HCT116 (cell line): Measurements from ENCODE around the gene TTC6.

Source experiments
- CEBPB ChIP-seq: IDR thresholded peaks from 2 replicates; pipeline ENCODE4 v1.6.1; 2012; ENCODE audit warnings: low read depth
- CTCF ChIP-seq, 3 experiments: fragments of 200-600 bp in 1 of 3; sonication (generic) in 1 of 3; IDR thresholded peaks in 2 of 3; conservative IDR thresholded peaks in 1 of 3; 2 replicates each; pipeline ENCODE4 v1.5.1; 2012 to 2017; ENCODE audit warnings: low read depth in 2 of 3, low read length in 2 of 3, antibody characterized with exemption in 1 of 3, borderline replicate concordance in 1 of 3, control low read depth in 1 of 3, mild to moderate bottlenecking in 1 of 3, mixed read lengths in 1 of 3, mixed run types in 1 of 3, moderate library complexity in 1 of 3; ENCODE audit not compliant: insufficient read depth in 1 of 3
- EZH2 ChIP-seq: fragments of 200-600 bp; sonication (generic); IDR thresholded peaks from 2 replicates; pipeline ENCODE4 v1.6.1; 2017; ENCODE audit warnings: antibody characterized with exemption, mixed run types
- EZH2phosphoT487 ChIP-seq: fragments of 200-600 bp; IDR thresholded peaks from 2 replicates; pipeline ENCODE4 v1.6.1; 2018; ENCODE audit warnings: antibody characterized with exemption, borderline replicate concordance
- JUND ChIP-seq: IDR thresholded peaks from 2 replicates; pipeline ENCODE4 v1.6.1; 2012
- POLR2A ChIP-seq: IDR thresholded peaks from 2 replicates; pipeline ENCODE4 v1.7.0; 2011; ENCODE audit warnings: borderline replicate concordance; ENCODE audit not compliant: insufficient read depth, insufficient read length; ENCODE audit errors: extremely low read depth
- POLR2AphosphoS5 ChIP-seq: IDR thresholded peaks from 2 replicates; pipeline ENCODE4 v1.6.1; 2011; ENCODE audit warnings: mild to moderate bottlenecking, low read depth, low read length, moderate library complexity
- RAD21 ChIP-seq: IDR thresholded peaks from 2 replicates; pipeline ENCODE4 v1.6.1; 2012; ENCODE audit warnings: low read depth, mild to moderate bottlenecking
- SIN3A ChIP-seq: IDR thresholded peaks from 2 replicates; pipeline ENCODE4 v1.6.1; 2012; ENCODE audit warnings: low read depth
- SRF ChIP-seq: IDR thresholded peaks from 2 replicates; pipeline ENCODE4 v1.6.1; 2012; ENCODE audit warnings: low read depth
- ZFX ChIP-seq: fragments of 450-650 bp; IDR thresholded peaks from 2 replicates; pipeline ENCODE4 v1.6.1; 2017
- ZNF274 ChIP-seq: fragments of 200-500 bp; sonication (Bioruptor generic); IDR thresholded peaks from 2 replicates; pipeline ENCODE4 v1.6.1; 2014; ENCODE audit warnings: mild to moderate bottlenecking, low read depth, low read length, inconsistent platforms
- TF ChIP-seq, protein P1 (sequence below): IDR thresholded peaks from 2 replicates; pipeline ENCODE4 v1.6.1; 2012
- TF ChIP-seq, protein P2 (sequence below): IDR thresholded peaks from 2 replicates; pipeline ENCODE4 v1.6.1; 2012; ENCODE audit warnings: low read depth

DNA sequence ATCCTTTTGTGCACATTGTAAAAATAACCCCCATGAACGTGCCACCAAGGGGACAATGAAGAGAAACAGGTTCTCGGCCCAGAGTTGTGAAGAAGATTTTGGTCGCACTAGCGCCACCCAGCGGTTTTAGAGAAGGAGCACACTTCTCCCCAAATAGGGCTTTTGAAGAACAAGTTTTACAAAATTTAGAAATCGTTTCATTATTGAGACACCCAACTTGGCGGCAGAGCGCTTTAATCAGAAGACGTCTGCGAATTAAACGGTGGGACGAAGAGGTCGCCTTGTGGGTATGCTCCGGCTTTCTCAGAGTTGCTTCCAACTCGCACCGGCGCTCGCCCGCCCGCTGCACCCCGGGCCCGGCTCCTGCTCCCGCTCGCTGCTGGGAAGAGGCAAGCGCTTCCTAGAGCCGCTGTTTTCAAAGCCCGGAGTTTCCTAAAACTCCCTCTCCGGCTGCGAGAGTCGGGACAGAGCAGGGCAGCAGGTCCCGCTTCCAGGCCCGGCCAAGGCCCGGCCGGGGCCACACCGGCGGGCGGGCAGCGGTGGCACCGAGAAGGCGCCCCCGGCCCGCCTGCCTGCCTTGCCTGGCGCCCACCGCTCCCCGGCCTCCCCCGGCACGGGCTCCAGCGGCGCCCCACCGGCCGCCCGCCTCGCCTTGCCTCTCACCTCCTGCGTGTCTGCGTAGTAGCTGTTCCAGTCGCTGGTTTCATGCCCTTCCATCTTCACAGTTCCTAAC, 1.0 kb upstream of the TTC6 start:
- TF ChIP-seq ZNF274, result no peak
- TF ChIP-seq POLR2AphosphoS5, result no peak
- TF ChIP-seq CEBPB, result no peak
- peak; percentile 56 to 91 (median 80) for TF ChIP-seq CTCF (IDR thresholded peaks at IDR 0.05 in 2 of 3, conservative IDR thresholded peaks at IDR 0.05 in 1 of 3; ENCODE audit: borderline replicate concordance in 1 of 3, insufficient read depth in 1 of 3, low read depth in 2 of 3, low read length in 2 of 3)
- TF ChIP-seq EZH2phosphoT487, result no peak
- TF ChIP-seq EZH2, result no peak
- TF ChIP-seq, protein P1, sequence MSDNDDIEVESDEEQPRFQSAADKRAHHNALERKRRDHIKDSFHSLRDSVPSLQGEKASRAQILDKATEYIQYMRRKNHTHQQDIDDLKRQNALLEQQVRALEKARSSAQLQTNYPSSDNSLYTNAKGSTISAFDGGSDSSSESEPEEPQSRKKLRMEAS, result no peak
- peak; percentile 65 for TF ChIP-seq RAD21
- TF ChIP-seq SRF, result no peak
- no peak for TF ChIP-seq POLR2A
- TF ChIP-seq JUND, result no peak
- no peak for TF ChIP-seq SIN3A
- TF ChIP-seq ZFX, result peak; percentile 50; the same call in 1 of the 2 replicates
- TF ChIP-seq, protein P2, sequence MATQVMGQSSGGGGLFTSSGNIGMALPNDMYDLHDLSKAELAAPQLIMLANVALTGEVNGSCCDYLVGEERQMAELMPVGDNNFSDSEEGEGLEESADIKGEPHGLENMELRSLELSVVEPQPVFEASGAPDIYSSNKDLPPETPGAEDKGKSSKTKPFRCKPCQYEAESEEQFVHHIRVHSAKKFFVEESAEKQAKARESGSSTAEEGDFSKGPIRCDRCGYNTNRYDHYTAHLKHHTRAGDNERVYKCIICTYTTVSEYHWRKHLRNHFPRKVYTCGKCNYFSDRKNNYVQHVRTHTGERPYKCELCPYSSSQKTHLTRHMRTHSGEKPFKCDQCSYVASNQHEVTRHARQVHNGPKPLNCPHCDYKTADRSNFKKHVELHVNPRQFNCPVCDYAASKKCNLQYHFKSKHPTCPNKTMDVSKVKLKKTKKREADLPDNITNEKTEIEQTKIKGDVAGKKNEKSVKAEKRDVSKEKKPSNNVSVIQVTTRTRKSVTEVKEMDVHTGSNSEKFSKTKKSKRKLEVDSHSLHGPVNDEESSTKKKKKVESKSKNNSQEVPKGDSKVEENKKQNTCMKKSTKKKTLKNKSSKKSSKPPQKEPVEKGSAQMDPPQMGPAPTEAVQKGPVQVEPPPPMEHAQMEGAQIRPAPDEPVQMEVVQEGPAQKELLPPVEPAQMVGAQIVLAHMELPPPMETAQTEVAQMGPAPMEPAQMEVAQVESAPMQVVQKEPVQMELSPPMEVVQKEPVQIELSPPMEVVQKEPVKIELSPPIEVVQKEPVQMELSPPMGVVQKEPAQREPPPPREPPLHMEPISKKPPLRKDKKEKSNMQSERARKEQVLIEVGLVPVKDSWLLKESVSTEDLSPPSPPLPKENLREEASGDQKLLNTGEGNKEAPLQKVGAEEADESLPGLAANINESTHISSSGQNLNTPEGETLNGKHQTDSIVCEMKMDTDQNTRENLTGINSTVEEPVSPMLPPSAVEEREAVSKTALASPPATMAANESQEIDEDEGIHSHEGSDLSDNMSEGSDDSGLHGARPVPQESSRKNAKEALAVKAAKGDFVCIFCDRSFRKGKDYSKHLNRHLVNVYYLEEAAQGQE, result no peak
